NCI-H2171 (cell line): ENCODE data around the gene TRIM37.
"Not testable (repeated sequence)": the region's sequence is repeated elsewhere in the genome, so short reads cannot be mapped to it uniquely, and the experiment has no call there.

Experiments
- DNase-seq: peaks from one replicate; lab custom pipeline; 2025; lab: John Stamatoyannopoulos, UW

The TRIM37 gene

DNA sequence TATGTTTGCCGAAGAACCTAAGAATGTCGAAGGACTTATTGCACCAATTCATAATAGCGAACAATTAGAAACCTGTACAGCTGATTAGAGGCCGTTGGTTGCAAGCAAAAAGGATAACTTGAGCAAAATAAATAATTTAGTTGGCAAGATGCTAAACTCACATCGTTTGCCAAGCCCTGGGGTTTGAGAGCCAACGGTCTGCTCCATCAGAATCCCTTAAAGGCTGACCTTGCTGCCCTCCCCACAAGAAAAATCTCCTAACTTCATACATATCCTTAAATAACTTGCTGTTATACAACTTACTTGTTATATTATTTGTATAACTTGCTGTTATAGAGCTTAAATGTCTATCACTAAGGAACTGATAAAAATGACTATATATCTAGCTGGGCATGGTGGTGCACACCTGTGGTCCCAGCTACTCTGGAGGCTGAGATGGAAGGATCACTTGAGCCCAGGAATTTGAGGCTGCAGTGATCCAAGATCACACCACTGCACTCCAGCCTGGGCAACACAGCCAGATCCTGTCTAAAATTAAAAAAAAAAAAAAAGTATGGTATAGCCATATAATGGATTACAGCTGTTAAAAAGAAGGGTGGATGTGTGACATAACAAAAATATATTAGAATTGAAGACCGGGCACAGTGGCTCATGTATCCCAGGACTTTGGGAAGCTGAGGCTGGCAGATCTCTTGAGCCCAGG, 1.9 kb upstream of the TRIM37 start:
- no peak for DNase-seq

DNA sequence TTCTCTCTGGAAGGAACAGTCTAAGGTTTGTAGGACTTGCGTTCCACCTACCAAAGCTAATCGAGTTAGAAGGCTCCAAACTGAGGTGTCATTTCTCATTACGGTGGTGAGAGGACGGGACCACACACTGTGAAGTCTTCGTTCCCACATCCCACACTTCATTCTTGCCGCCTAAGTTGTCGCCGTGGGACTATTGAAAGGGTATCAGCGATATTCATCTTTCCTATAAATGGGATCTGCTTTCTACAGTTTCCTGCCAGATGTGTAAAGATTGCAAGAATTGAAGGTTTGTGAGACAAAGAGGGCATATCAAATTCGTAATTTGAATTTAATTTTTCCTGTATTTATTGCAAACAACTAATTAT, 608 bp upstream of the TRIM37 start:
- no peak for DNase-seq

DNA sequence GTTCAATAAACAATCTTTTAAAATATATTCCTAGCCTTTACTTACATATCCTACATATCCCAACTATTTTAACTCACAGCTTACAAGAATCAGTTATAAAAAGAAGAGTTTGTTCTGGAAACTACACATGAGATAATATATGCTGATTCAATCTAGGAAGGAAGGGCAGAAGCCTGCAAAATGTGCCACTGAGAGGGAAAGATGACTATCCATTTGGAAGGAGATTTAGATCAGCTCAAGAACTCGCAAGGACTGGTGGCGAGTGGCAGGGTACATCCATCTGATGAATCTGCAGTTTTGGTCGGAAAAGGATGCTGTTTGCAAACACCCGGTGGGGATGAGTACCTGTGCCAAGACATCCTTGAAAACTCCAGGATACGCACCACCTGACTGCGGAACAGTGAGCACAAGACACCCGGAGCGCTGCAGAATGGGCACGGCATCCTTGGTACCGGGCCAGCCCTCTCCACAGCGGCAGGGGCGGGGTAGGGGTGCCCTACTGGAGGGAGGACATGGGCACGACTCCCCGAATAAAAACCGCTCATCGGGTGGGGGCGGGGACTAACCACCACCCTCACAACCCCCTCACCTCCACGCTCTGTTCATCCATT, 723 bp downstream of the TRIM37 start:
- DNase-seq, result peak; percentile 85

DNA sequence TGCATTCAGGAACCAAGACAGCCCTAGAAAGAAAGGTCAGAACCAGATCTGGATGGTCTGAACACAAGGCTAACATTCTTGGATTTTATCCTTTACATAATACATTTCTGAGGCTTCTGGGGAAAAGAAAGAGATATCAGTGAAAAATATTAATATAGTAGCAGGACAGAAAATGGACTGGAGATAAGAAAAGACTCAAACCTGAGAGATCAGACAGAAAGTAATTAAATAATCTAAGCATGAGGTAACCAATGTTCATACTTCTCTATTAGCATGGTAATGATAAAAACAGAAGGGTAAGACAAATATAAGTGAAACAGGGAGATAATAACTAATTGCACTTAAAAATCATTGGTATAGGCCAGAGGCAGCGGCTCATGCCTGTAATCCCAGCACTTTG, 5.5 kb downstream of the TRIM37 start:
- no peak for DNase-seq

DNA sequence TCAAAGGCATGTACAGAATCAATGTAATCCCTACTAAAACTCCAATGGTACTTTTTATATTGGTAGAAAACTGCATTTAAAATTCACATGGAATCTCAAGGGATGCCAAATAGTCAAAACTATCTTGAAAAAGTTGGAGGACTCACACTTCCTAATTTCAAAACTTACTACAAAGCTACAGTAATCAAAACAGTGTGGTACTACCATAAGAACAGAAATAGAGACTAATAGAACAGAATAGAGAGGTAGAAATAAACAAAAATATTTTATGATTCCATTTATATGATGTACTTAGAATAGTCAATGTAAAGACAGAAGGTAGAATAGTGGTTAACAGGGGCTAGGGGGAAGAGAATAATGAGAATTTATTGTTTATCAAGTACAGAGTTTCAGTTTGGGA, 8.8 kb downstream of the TRIM37 start:
- no peak for DNase-seq

DNA sequence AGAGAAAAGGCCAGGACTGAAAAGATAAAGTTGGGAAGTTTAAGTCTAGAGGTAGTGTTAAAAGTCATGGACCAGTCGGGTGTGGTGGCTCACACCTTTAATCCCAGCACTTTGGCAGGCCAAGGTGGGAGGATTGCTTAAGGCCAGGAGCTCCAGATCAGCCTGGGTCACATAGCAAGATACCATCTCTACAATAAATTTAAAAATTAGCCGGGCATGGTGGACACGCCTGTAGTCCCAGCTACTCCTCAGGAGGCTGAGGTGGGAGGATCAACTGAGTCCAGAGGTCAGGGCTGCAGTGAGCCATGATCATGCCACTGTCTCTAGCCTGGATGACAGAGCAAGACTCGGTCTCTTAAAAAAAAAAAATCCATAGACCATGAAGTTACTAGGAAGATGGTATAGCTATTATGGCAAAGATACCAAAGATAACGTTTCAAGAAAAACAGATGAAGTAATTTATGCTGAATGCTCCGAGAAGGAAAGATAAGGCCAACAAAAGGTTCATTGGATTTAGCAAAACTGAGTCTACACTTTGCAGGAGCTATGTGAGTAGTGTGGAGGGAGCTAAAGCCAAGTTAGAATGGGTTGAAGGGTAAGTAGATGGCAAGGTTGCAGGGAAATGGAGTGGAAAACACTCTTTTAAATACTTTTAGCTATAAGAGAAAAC, 11.7 kb downstream of the TRIM37 start:
- no peak for DNase-seq

DNA sequence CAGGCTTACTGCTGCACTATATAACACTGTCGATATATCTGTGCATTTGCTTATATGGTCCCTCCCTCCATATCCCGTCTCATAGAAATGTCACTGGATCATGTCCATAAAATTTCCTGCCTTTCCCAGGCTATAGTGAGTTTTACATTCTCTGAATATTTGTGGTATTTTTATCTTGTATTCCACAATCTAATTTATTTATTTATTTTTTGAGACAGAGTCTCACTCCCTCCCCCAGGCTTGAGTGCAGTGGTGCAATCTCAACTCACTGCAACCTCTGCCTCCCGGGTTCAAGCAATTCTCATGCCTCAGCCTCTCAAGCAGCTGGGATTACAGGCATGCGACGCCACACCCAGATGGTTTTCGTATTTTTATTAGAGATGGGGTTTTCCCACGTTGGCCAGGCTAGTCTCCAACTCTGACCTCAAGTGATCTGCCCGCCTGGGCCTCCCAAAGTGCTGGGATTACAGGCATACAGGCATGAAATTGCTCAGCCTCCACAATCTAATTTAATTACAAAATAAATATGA, 12.9 kb downstream of the TRIM37 start:
- no peak for DNase-seq

DNA sequence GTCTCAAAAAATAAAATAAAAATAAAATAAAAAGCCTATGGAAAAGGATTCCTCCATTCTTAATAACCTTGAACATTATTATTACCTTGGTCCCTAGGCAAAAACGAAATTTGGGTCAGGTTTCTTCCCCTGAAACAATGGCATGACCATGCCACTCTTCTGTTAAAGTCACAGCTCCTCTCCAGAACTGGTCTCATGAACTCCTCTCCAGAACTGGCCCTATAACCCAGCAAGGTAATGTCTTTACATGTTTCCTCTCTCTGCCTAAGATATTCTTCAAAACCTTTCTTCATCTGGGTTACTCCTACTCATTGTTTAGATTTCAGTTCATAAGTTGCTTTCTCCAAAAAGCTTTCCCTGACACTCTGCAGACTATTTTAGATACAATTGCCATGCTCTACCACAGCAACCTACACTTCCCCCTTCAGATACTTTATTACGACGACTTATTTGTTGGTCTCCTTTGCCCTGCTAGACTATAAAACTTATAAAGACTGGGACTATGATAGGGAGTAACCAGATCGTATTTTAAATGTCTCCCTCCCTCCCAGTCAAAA, 13.5 kb downstream of the TRIM37 start:
- DNase-seq, result no peak

DNA sequence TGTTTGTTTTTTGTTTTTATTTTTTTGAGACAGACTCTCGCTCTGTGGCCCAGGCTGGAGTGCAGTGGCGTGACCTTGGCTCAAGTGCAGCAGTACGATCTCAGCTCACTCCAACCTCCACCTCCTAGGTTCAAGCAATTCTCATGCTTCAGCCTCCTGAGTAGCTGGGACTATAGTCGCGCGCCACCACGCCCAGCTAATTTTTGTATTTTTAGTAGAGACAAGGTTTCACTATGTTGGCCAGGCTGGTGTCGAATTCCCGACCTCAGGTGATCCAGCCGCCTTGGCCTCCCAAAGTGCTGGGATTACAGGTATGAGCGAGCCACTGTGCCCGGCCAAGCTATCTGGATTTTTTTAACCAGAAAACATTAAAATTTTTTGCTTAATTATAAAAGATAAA, 16.1 kb downstream of the TRIM37 start:
- DNase-seq, result not testable (repeated sequence)

DNA sequence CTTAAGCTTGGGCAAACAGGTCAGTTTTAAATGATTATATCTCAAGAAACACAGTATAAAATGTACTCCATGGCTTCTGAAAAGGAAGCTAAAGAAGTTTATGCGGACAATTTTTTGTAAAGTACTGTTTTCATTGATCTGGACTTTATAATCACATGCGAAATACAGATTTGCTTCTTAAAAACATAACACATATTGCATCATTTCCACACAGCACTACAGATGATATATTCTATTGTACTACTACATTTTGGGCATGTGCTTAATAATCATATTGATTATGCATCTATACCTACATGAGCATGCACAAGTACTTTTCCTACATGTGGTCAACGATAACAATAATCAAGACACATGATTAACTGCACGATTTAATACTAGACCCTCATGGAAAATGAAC, 22.5 kb downstream of the TRIM37 start:
- DNase-seq, result no peak

DNA sequence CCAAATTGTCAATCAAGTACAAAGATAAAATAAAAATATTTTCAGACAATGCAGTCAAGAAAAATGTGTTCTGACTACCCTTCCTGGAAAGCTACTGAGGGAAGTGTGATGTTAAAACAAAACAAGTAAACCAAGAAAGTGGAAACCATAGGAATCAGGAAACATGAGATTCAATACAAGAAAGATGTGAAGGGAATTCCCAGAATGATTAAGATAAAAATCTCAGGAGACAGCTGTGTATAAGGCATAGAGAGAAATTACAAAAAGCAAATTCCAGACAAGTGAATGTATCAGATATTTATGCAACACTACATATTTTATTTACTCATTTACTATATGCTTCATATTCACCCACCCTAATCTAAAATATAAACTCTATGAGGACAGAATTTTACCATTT, 32.2 kb downstream of the TRIM37 start:
- no peak for DNase-seq

DNA sequence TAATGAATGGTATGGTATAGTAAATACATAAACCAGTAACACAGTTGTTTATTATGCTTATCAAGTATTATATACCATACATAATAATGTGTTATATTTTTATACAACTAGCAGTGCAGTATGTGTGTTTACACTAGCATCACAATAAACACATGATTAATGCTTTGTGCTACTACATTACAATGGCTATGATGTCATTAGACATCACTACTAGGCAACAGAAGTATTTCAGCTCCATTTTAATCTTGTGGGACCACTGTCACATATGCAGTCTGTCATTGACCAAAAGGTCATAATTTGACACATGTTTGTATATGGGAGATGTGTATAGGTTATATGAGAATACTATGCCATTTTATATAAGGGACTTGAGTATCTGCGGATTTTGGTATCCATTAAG, 32.7 kb downstream of the TRIM37 start:
- DNase-seq, result no peak

DNA sequence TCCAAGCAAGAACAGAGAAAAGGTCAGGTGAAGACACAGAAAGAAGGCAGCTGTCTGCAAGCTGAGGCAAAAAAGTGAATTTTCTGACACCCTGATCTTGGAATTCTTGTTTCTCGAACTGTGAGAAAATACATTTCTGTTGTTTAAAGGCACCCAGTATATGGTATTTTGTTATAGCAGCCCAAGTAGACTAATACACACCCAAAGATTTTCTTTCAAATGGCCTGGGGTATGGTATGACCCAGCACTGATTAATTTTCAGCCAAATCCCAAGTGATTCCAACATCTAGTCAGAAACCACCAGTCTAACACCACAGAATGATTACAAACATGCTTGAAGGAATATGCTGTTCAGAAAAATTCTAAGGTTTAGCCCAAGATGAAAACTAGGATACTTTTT, 36.8 kb downstream of the TRIM37 start:
- DNase-seq, result no peak

DNA sequence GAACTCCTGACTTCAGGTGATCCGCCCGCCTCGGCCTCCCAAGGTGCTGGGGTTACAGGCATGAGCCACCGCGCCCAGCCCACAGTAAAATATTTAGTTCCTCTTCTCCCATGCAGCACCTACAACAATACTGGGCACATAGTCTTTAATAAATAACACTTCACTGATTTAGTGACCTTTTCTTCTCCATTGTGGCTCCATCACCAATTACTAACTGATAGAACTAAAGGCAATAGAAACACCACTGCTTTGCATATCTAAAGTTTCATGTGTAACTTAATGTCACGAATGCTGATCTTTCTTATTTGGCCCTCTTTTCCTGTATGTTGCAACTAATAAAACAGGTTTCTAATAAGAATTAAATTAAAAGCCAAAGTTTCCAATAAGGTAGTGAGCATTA, 38.9 kb downstream of the TRIM37 start:
- DNase-seq, result no peak

DNA sequence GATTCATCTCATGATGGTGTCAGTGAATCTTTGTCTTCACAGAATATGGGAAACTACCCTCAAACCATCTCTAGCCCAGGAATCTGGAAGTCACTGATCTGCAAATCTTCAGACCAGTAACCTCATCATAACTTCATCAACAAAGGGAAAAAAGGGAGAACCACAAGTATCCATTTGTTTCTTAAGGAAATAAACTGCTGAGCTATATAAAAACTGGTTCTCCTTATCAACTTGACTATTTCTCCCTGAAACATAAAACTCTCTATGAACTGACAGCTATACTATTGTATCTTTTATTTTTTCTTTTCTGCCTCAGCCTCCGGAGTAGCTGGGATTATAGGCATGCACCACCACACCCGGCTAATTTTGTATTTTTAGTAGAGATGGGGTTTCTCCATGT, 39.3 kb downstream of the TRIM37 start:
- DNase-seq, result no peak

DNA sequence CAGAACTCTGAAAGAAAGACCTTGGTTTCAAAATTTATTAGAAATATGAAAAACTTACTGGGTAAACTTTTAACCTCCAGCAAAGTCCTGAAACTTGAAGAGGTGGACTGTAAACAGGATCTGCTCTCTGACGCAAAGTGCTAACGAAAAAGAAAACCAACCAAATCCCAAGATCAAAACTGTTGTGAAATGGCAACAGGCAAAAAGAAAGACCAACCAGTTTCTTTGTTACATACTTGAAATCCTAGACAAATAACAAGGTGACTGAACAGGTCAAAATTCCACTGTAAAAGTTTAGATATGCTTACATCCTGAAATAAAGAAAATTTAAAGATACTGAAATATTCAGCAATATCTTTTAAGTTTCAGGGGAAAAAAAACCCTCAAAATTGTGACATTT, 44.2 kb downstream of the TRIM37 start:
- no peak for DNase-seq

DNA sequence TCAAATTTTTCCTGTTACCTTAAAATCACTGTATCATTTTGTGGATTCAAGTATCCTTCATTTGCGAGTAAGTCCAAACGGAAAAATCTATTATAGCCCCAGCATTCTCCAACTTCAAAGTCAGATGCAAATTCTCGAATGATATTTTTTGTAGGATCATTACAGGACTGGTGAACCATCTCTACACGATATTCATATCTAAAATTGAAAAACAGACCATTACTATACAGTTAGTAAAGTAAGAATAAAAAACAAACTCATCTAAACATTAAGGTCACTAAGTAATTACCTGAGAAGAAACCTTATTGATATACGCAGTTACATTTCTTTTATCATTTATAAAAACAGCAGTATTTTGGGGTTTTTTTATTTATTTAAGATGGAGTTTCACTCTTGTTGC, 49.8 kb downstream of the TRIM37 start:
- no peak for DNase-seq

DNA sequence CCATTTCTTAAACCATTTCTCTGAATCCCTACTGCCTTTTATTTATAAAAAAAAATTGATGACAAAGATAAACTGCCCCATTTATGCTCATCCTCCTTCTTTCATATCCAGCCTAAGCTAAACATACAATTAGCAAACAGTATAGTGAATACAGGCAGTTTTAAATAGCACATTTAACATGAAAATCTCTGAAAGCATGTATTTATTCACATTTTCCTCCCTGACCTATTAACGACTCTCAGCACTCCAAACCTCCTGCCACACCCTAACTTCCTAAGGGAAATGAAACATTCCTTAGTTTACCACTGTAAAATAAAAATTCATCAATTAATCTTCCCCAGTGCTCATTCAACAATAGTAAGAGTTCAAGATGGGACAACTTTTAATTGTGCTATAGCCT, 56.9 kb downstream of the TRIM37 start:
- no peak for DNase-seq

DNA sequence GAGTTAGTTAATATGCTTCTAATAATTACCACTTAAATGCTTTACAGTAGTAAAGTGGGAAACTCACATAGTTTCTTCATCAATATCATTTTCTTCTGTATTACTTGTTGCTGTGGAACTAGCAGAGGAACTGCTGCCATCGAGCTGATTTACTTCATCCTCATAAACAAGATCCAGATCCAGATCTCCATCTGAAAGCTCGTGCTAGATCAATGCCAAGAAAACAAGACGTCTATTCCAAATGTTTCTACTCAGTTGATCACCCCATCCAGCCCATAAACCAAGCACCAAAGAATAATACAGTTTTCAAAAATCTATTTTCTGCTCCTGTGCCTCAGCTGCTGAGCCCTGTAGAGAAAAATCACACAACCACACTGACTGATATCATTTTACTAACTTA, 59.1 kb downstream of the TRIM37 start:
- DNase-seq, result no peak

DNA sequence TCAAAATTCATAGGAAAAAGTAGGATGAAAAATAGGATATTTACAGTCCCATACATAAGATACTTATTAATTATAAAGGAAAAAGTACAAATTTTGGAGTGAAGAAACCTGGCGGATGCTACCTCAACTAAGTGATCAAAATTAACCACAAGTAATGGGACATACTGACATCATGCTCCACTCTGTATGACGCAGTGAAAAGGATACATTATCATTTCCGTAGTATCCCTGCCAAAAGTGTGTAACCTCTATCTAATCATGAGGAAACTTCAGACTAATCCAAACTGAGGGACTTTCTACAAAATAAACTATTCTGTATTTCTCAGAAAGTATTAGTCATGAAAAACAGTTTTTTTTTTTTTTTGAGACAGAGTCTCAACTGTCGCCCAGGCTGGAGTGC, 60.5 kb downstream of the TRIM37 start:
- DNase-seq, result no peak

DNA sequence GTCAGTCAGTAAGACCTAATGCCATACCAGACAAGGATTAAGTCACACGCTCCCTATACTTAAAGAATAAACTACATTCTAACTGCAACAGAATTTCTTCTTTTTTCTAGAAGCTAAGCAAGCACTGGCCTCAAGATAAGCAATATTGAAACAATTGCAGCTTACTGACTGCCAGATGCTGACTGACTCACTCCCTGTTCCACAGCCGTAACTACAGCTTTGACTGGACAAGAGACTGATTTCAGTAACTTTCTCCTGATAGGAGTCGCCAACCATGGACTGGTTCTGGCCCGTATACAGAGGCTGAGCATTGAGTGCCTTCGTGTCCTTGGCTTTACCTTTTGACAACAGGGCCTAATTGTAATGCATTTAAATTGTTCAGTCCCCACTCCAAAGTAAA, 67.9 kb downstream of the TRIM37 start:
- no peak for DNase-seq

DNA sequence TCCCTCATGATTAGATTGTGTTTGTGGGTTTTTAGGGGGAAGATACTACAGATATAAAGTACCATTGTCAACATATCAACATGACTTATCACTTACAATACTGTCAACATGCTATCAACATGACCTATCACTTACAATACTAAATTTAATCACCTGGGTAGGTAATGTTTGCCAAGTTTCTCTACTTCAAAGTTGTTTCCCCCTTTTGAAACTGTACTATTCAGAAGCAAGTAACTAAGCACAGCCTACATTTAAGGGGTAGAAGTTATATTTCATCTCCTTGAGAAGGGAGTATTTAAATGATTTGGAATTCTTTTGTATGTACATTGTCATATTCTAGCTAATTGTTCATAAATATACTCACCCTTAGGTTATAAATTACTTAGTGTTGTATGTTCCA, 68.7 kb downstream of the TRIM37 start:
- no peak for DNase-seq

DNA sequence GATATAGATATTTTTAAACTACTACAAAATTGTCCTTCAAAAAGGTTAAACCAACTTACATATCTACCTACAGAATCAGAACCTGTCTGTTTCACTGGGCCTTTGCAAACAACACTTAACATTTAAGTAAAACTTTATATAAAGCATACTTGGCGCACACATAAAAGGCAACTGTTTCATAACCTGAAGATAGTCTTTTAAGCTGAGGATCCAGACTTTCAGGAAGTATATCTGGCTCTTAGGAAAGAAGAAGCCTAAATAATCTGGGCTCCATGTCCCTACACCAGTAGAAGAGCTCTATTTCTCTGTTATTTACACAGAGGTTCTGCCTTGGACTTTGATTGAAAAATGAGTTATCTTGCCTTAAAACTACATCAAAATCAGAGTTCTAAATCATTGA, 75.9 kb downstream of the TRIM37 start:
- DNase-seq, result no peak
